Progenitor cell of endocrine pancreas (in vitro differentiated cells): Measurements from ENCODE around the gene ADAMTS5. TPM values are rescaled to one million over a fixed set of nuclear protein-coding genes. Genes with fewer than 3 reads are reported as not detected.

Experiments used
- DNase-seq: peaks from one replicate; pipeline ENCODE4 v3.0.0; 2021; ENCODE audit warnings: low spot score; ENCODE audit not compliant: unreplicated experiment
- H3K27ac Mint-ChIP-seq: 2 replicates; pipeline ENCODE4 v1.8.0; 2021; ENCODE audit warnings: mild to moderate bottlenecking, moderate library complexity, mixed read lengths
- H3K27me3 Mint-ChIP-seq: 2 replicates; pipeline ENCODE4 v1.8.0; 2021; ENCODE audit warnings: mixed read lengths
- H3K36me3 Mint-ChIP-seq: 2 replicates; pipeline ENCODE4 v1.8.0; 2022; ENCODE audit warnings: mixed read lengths; ENCODE audit not compliant: insufficient read depth
- H3K4me1 Mint-ChIP-seq: 2 replicates; pipeline ENCODE4 v1.8.0; 2021; ENCODE audit warnings: low read depth, mixed read lengths
- H3K4me3 Mint-ChIP-seq: 2 replicates; pipeline ENCODE4 v1.8.0; 2021; ENCODE audit warnings: low read depth, mild to moderate bottlenecking, moderate library complexity, mixed read lengths
- H3K9me3 Mint-ChIP-seq: 2 replicates; pipeline ENCODE4 v1.8.0; 2021; ENCODE audit warnings: low read depth, mixed read lengths
- CTCF ChIP-seq: fragments of 200-600 bp; sonication (generic); IDR thresholded peaks from one replicate; pipeline ENCODE4 v1.5.0; 2021; ENCODE audit warnings: antibody characterized with exemption, mild to moderate bottlenecking; ENCODE audit not compliant: unreplicated experiment
- total RNA-seq: library from RNA; stranded (reverse); gene quantifications from 2 replicates; pipeline ENCODE4 v1.2.1, GENCODE V29; 2021

Gene ADAMTS5
- total RNA-seq, 1 donor from 2014 or later: 3.2 TPM

DNA sequence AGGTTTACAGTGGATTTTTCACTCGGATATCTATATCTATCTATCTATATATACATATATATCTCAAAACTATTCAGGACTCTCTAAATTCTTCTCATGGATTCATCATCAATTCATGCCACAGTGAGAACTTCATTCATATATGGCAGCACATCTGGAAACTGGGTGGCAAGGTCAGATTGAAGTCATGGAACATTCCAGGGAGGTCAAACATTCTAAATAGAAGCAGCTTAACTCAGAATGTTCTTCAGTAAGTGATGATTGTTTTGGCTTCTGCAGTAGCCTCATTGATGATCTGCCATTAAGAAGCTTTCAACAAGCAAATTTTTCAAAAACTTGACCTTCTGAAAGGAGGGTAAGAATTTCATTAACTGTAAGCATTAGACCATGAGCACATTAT is 74.7 kb downstream of the ADAMTS5 start:
- no peaks in the 10 kb centered on the region for H3K4me1 Mint-ChIP-seq
- no peak overlapping the region for H3K4me3 Mint-ChIP-seq
- DNase-seq: no peak
- TF ChIP-seq CTCF: no peak
- H3K27ac Mint-ChIP-seq: no peak overlapping the region
- no peaks in the 10 kb centered on the region for H3K27me3 Mint-ChIP-seq
- H3K9me3 Mint-ChIP-seq: peaks cover under 1% of the 10 kb centered on the region
- H3K36me3 Mint-ChIP-seq: no peaks in the 10 kb centered on the region

DNA sequence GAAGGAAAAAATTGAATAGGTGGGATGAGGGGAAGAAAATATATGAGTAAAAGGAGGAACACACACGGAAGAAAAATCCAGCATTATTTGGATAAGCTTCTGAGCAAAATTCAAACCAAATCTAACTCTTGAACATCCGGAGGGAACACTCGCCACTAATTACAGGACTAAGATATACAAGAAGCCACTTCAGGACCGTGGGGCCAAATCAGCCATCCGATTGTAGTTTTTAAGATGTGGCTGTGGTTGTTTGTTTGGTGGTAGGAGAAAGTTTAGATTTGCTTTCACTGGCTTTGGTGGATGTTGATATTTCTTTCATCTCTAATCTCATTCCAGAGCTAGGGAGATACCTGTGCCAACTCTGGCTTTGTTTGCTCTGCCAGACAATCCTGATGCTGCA is 78.0 kb downstream of the ADAMTS5 start:
- DNase-seq: no peak
- no peaks in the 10 kb centered on the region for H3K36me3 Mint-ChIP-seq
- no peaks in the 10 kb centered on the region for H3K4me1 Mint-ChIP-seq
- no peak overlapping the region for H3K4me3 Mint-ChIP-seq
- no peak overlapping the region for H3K27ac Mint-ChIP-seq
- no peaks in the 10 kb centered on the region for H3K9me3 Mint-ChIP-seq
- no peaks in the 10 kb centered on the region for H3K27me3 Mint-ChIP-seq
- TF ChIP-seq CTCF: no peak

DNA sequence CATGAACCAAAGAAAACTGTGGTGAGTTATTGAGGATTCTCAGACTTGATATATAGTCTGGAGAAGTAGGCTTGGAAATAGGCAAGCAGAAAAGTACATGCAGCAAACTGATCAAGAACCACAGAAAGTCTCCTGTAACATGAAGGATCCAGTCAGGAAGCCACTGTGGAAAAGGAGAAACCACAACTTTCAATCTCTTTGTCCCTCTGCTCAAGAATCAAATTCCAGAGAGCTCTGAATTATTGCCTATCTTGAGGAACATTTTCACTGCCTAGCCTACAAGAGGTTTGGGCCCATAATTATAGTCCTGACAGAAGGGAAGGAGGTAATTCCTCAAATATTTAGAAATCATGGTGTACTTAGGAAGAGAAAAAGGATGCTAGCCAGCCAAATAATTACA is 78.6 kb downstream of the ADAMTS5 start:
- TF ChIP-seq CTCF: no peak
- Mint-ChIP-seq H3K27me3 (no peaks in the 10 kb centered on the region), H3K4me3 (no peak overlapping the region), H3K27ac (no peak overlapping the region), H3K9me3 (no peaks in the 10 kb centered on the region), H3K4me1 (no peaks in the 10 kb centered on the region), H3K36me3 (no peaks in the 10 kb centered on the region)
- DNase-seq: no peak

- no peaks in the 10 kb centered on the region for H3K9me3 Mint-ChIP-seq
- TF ChIP-seq CTCF: no peak
- H3K4me1 Mint-ChIP-seq: no peaks in the 10 kb centered on the region
- H3K36me3 Mint-ChIP-seq: no peaks in the 10 kb centered on the region
- H3K4me3 Mint-ChIP-seq: no peak overlapping the region
- no peaks in the 10 kb centered on the region for H3K27me3 Mint-ChIP-seq
- no peak overlapping the region for H3K27ac Mint-ChIP-seq
- no peak for DNase-seq
Measured at GRCh38 chr21:26887251-26887650, 79.6 kb downstream of the ADAMTS5 start.

- Mint-ChIP-seq H3K9me3 (no peaks in the 10 kb centered on the region), H3K27me3 (no peaks in the 10 kb centered on the region), H3K36me3 (no peaks in the 10 kb centered on the region), H3K4me1 (peaks cover 3% of the 10 kb centered on the region), H3K27ac (no peak overlapping the region), H3K4me3 (no peak overlapping the region)
- no peak for DNase-seq
- TF ChIP-seq CTCF: no peak
Measured at GRCh38 chr21:26884436-26884835, 82.5 kb downstream of the ADAMTS5 start.
